SK-N-SH (cell line): ENCODE measurements around the gene SEC16A. TPM values are rescaled to one million over a fixed set of nuclear protein-coding genes. Genes with fewer than 3 reads are reported as not detected.

Experiments
- CTCF ChIA-PET: fragments of 300-600, 350-600 bp; formaldehyde crosslinking; extraction: SDS; loops from one replicate; lab custom pipeline; 2021; lab: Yijun Ruan, JAX
- POLR2A ChIA-PET: fragments of 350-600 bp; sonication (Branson Sonifier 250); formaldehyde crosslinking; extraction: SDS; loops from one replicate; lab custom pipeline; 2020; ENCODE audit warnings: antibody characterized with exemption, inconsistent platforms; lab: Yijun Ruan, JAX
- DNase-seq: peaks from one replicate; pipeline ENCODE4 v3.0.0; 2012
- H2AFZ ChIP-seq: fragments of 200-600 bp; sonication (generic); 2 replicates; pipeline ENCODE4 v1.8.1; 2016; ENCODE audit warnings: antibody characterized with exemption, mild to moderate bottlenecking, low read depth
- H3F3A ChIP-seq: fragments of 200-600 bp; sonication (generic); replicated peaks from 2 replicates; pipeline ENCODE3; 2016; ENCODE audit warnings: antibody characterized with exemption, mild to moderate bottlenecking; ENCODE audit not compliant: insufficient read depth
- H3K27ac ChIP-seq, 2 experiments: fragments of 200-500 bp in 1 of 2; fragments of 200-600 bp in 1 of 2; sonication (Bioruptor generic) in 1 of 2; sonication (generic), shearing (Covaris generic) in 1 of 2; 2 replicates each; pipeline versions ENCODE4 v1.5.1 to v1.6.1; 2014 to 2016; ENCODE audit warnings: low read depth in 2 of 2, inconsistent platforms in 1 of 2, low read length in 1 of 2, mild to moderate bottlenecking in 1 of 2, mixed read lengths in 1 of 2
- H3K27me3 ChIP-seq: fragments of 200-600 bp; sonication (generic), shearing (Covaris generic); 2 replicates; pipeline ENCODE4 v1.6.1; 2016; ENCODE audit warnings: mixed run types; ENCODE audit not compliant: insufficient read depth
- H3K36me3 ChIP-seq, 2 experiments: fragments of 200-500 bp in 1 of 2; fragments of 200-600 bp in 1 of 2; sonication (Bioruptor generic) in 1 of 2; sonication (generic) in 1 of 2; replicated peaks in 1 of 2; 2 replicates each; pipeline versions ENCODE3 to v1.5.1; 2014 to 2016; ENCODE audit warnings: low read length in 1 of 2, mild to moderate bottlenecking in 1 of 2; ENCODE audit not compliant: insufficient read depth in 2 of 2, control insufficient read depth in 1 of 2
- H3K4me1 ChIP-seq, 2 experiments: fragments of 200-500 bp in 1 of 2; fragments of 200-600 bp in 1 of 2; sonication (Bioruptor generic) in 1 of 2; sonication (generic), shearing (Covaris generic) in 1 of 2; 2 replicates each; pipeline versions ENCODE4 v1.5.1 to v1.6.1; 2014 to 2016; ENCODE audit warnings: low read depth in 1 of 2, low read length in 1 of 2, mixed run types in 1 of 2; ENCODE audit not compliant: insufficient read depth in 2 of 2, control insufficient read depth in 1 of 2
- H3K4me2 ChIP-seq: fragments of 200-600 bp; sonication (generic), shearing (Covaris generic); 2 replicates; pipeline ENCODE4 v1.6.1; 2017; ENCODE audit warnings: mixed run types
- H3K4me3 ChIP-seq, 2 experiments: fragments of 200-500 bp in 1 of 2; fragments of 200-600 bp in 1 of 2; sonication (Bioruptor generic) in 1 of 2; sonication (generic), shearing (Covaris generic) in 1 of 2; 2 replicates each; pipeline versions ENCODE4 v1.5.1 to v1.8.1; 2014 to 2016; ENCODE audit warnings: low read depth in 2 of 2, inconsistent platforms in 1 of 2, low read length in 1 of 2, mild to moderate bottlenecking in 1 of 2, mixed read lengths in 1 of 2, moderate library complexity in 1 of 2
- H3K79me2 ChIP-seq: fragments of 200-600 bp; sonication (generic); 2 replicates; pipeline ENCODE4 v1.8.1; 2017; ENCODE audit warnings: mild to moderate bottlenecking; ENCODE audit not compliant: insufficient read depth
- H3K9ac ChIP-seq: fragments of 200-600 bp; sonication (generic); 2 replicates; pipeline ENCODE4 v1.6.1; 2017; ENCODE audit warnings: mixed run types
- H3K9me2 ChIP-seq: fragments of 200-600 bp; sonication (generic); 2 replicates; pipeline ENCODE4 v1.6.1; 2017; ENCODE audit warnings: mixed run types
- H3K9me3 ChIP-seq: fragments of 200-600 bp; sonication (generic); 2 replicates; pipeline ENCODE4 v1.6.1; 2017; ENCODE audit warnings: mixed run types, mild to moderate bottlenecking, moderate library complexity
- H4K20me1 ChIP-seq: fragments of 200-600 bp; sonication (generic); 2 replicates; pipeline ENCODE4 v1.6.1; 2017; ENCODE audit warnings: mild to moderate bottlenecking, mixed run types; ENCODE audit not compliant: insufficient read depth
- CTCF ChIP-seq: fragments of 200-600 bp; sonication (generic); IDR thresholded peaks from 2 replicates; pipeline ENCODE4 v1.6.1; 2017; ENCODE audit warnings: antibody characterized with exemption, mild to moderate bottlenecking, moderate library complexity
- EZH2phosphoT487 ChIP-seq: fragments of 200-600 bp; sonication (generic); IDR thresholded peaks from 2 replicates; pipeline ENCODE4 v1.6.1; 2017; ENCODE audit warnings: low read depth, mixed run types, mild to moderate bottlenecking, antibody characterized with exemption, moderate library complexity, borderline replicate concordance
- JUND ChIP-seq: IDR thresholded peaks from 2 replicates; pipeline ENCODE4 v1.4.0; 2012
- NFIC ChIP-seq: IDR thresholded peaks from 2 replicates; pipeline ENCODE4 v1.4.0; 2012; ENCODE audit warnings: borderline replicate concordance
- NRF1 ChIP-seq: IDR thresholded peaks from 2 replicates; pipeline ENCODE4 v1.6.1; 2012; ENCODE audit warnings: low read depth, mild to moderate bottlenecking, low read length
- RCOR1 ChIP-seq: fragments of 150-350 bp; IDR thresholded peaks from 2 replicates; pipeline ENCODE4 v1.6.1; 2017; ENCODE audit warnings: antibody characterized with exemption, low read length
- REST ChIP-seq: IDR thresholded peaks from 2 replicates; pipeline ENCODE4 v1.6.1; 2012; ENCODE audit warnings: mild to moderate bottlenecking, low read depth, low read length, moderate library complexity
- RXRA ChIP-seq: IDR thresholded peaks from 2 replicates; pipeline ENCODE4 v1.4.0; 2012; ENCODE audit warnings: low read depth, mild to moderate bottlenecking, borderline replicate concordance
- USF2 ChIP-seq: fragments of 150-350 bp; IDR thresholded peaks from 2 replicates; pipeline ENCODE4 v1.6.1; 2017; ENCODE audit warnings: antibody characterized with exemption, low read length, low read depth, borderline replicate concordance
- YY1 ChIP-seq: IDR thresholded peaks from 2 replicates; pipeline ENCODE4 v1.4.0; 2012; ENCODE audit warnings: low read depth, mild to moderate bottlenecking
- WGBS: methylation state at CpG from one replicate; pipeline ENCODE4 v1.1.6; 2017; ENCODE audit warnings: low lambda C conversion rate; 5-methylcytosine and 5-hydroxymethylcytosine counted together
- polyA plus RNA-seq, 3 experiments: library from polyadenylated mRNA; depleted of rRNA; stranded (reverse); fragments of >200 nt; gene quantifications; 2 replicates each; pipeline ENCODE4 v1.2.3, GENCODE V29; 2012
- TF ChIP-seq, protein P1 (sequence below): IDR thresholded peaks from 2 replicates; pipeline ENCODE4 v1.4.0; 2012; ENCODE audit warnings: low read depth, borderline replicate concordance
- TF ChIP-seq, protein P2 (sequence below): IDR thresholded peaks from 2 replicates; pipeline ENCODE4 v1.4.0; 2012; ENCODE audit warnings: low read depth
- TF ChIP-seq, protein P3 (sequence below): IDR thresholded peaks from 2 replicates; pipeline ENCODE4 v1.4.0; 2012; ENCODE audit warnings: low read depth, borderline replicate concordance

The SEC16A gene
- polyA plus RNA-seq, 1 of the 3 experiments (the other 2 are of a cell fraction) = 25.9 TPM

DNA sequence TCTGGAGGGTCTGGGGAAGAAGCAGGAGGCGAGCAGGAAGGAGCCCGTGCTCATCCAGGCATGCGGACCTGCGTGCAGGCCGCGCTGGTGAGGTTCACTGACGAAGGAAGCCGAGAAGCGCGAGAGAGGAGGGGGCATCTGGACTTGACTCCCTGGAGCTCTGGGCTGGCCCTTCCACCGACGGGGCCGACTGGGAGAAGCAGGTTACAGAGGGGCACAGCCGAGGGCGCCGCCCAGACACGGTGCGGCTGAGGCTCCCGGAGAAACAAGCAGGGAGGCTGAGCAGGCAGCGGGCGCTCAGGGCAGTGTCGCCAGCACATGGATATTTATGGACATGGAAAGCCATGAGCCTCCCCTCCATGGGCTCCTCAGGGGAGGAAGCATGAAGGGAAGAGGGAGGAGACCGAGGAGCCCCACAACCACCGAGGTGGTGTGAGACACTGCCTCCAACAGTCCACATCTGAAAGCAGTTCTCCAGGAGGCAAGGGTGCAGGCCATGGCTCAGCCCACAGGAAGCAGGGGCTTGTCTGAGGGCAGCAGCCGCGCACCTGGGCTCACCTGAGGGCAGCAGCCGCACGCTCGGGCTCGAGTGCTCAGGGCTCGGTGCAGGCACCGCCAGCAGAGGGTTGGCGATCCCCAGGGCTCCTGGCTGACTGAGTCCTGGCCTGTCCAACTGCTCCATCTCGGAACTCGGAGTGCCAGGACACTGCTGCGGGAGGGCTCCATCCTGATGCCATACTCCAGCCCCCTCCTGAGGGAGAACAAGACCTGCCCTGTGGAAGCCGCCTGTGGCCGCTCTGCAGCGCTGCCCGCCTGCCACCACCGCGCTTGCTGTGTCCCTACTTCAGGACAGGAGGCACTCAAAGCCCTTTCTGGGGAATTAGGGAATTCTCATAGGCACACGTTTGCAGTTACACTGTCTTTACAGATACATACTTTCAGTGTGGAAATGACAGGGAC, 27.5 kb downstream of the SEC16A start:
- no peak for DNase-seq
- H3K27me3 ChIP-seq = no peaks in the 10 kb centered on the region
- WGBS = 94% methylated on average over 28 of the region's 43 CpGs
- H3K9ac ChIP-seq = no peak overlapping the region
- no peak overlapping the region for H3K27ac ChIP-seq
- POLR2A ChIA-PET = no interaction called here
- H4K20me1 ChIP-seq = no peaks in the 10 kb centered on the region
- peaks cover 50 to 80% of the 10 kb centered on the region in 2 experiments for H3K36me3 ChIP-seq
- no peaks in the 10 kb centered on the region for H3K4me1 ChIP-seq
- no peaks in the 10 kb centered on the region for H3F3A ChIP-seq
- no peaks in the 10 kb centered on the region for H3K9me3 ChIP-seq
- CTCF ChIA-PET = interaction anchor here (0.7 kb wide), 1 partner anchor 15 kb away, joined by 3 read pairs; no protein-coding TSS in a partner anchor
- no peak for TF ChIP-seq EZH2phosphoT487
- TF ChIP-seq RCOR1 = no peak
- TF ChIP-seq, all 33 proteins: peak for 0
- Histone ChIP-seq H3K79me2 (no peaks in the 10 kb centered on the region), H2AFZ (no peak overlapping the region), H3K4me3 (no peak overlapping the region), H3K9me2 (no peaks in the 10 kb centered on the region), H3K4me2 (no peak overlapping the region)

DNA sequence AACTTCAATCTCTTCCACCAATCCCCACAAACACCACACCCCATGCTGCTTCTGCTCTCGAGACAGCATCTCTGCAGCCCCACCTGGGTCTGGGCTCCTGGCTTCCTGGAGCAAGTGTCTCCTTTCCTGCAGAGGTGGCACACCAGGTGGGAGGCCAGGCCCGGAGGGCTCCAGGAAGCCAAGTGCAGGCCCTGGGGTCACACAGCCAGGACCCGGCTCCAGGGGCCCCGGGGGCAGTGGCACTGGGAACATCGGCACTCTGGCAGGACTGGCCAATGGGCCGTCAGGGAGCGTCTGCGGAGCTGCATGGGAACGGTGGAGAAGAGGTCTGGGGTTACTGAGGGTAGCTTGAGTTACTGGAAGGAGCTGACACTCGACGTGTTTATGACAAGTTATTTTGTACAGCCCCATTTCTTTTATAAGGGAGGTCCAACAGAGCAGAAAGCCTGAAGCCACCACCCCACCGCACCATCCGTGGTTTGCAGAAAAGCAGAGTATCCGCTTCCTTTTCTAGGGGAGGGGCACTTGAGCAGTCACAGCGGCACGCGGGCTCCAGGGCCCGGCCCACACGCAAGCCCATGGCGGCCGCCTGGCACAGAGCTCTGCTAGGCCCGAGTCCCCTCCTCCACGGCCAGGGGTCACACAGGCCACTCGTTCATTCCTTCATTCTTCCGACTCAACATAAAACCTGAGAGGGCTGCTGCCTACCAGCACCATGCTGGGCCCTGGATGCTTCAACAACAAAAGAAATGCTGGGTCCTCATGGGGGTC, 28.6 kb downstream of the SEC16A start:
- H3K36me3 ChIP-seq = peaks cover 52 to 76% of the 10 kb centered on the region in 2 experiments
- 97% methylated on average over 17 of the region's 25 CpGs for WGBS
- H3K4me3 ChIP-seq = no peak overlapping the region
- H3K9ac ChIP-seq = no peak overlapping the region
- H2AFZ ChIP-seq = no peak overlapping the region
- no peaks in the 10 kb centered on the region for H3K4me1 ChIP-seq
- H3K9me3 ChIP-seq = no peaks in the 10 kb centered on the region
- no peaks in the 10 kb centered on the region for H4K20me1 ChIP-seq
- H3K27me3 ChIP-seq = no peaks in the 10 kb centered on the region
- CTCF ChIA-PET = interaction anchor here (0.6 to 3.5 kb wide), 3 partner anchors 14 to 91 kb away, joined by 3 to 14 read pairs (median 3); partner anchors contain the start of genes DNLZ and INPP5E
- H3K9me2 ChIP-seq = no peaks in the 10 kb centered on the region
- no peak overlapping the region for H3K4me2 ChIP-seq
- no peaks in the 10 kb centered on the region for H3F3A ChIP-seq
- POLR2A ChIA-PET = no interaction called here
- DNase-seq = no peak
- no peak overlapping the region for H3K27ac ChIP-seq
- no peaks in the 10 kb centered on the region for H3K79me2 ChIP-seq
- TF ChIP-seq NFIC (no peak), USF2 (no peak), RXRA (no peak), REST (no peak), YY1 (no peak), EZH2phosphoT487 (no peak), NRF1 (no peak), JUND (no peak), CTCF (no peak)
- TF ChIP-seq, protein P1, sequence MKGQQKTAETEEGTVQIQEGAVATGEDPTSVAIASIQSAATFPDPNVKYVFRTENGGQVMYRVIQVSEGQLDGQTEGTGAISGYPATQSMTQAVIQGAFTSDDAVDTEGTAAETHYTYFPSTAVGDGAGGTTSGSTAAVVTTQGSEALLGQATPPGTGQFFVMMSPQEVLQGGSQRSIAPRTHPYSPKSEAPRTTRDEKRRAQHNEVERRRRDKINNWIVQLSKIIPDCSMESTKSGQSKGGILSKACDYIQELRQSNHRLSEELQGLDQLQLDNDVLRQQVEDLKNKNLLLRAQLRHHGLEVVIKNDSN = no peak
- TF ChIP-seq, protein P2, sequence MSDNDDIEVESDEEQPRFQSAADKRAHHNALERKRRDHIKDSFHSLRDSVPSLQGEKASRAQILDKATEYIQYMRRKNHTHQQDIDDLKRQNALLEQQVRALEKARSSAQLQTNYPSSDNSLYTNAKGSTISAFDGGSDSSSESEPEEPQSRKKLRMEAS = no peak
- TF ChIP-seq, protein P3, sequence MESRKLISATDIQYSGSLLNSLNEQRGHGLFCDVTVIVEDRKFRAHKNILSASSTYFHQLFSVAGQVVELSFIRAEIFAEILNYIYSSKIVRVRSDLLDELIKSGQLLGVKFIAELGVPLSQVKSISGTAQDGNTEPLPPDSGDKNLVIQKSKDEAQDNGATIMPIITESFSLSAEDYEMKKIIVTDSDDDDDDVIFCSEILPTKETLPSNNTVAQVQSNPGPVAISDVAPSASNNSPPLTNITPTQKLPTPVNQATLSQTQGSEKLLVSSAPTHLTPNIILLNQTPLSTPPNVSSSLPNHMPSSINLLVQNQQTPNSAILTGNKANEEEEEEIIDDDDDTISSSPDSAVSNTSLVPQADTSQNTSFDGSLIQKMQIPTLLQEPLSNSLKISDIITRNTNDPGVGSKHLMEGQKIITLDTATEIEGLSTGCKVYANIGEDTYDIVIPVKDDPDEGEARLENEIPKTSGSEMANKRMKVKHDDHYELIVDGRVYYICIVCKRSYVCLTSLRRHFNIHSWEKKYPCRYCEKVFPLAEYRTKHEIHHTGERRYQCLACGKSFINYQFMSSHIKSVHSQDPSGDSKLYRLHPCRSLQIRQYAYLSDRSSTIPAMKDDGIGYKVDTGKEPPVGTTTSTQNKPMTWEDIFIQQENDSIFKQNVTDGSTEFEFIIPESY = no peak
